ENCODE data around the gene CD300LB. TPM values are rescaled to one million over a fixed set of nuclear protein-coding genes. Genes with fewer than 3 reads are reported as not detected.
"Not testable (repeated sequence)": the region's sequence is repeated elsewhere in the genome, so short reads cannot be mapped to it uniquely, and the experiment has no call there.

The CD300LB gene
- total RNA-seq, 6 experiments from 2014 or later: not detected

DNA sequence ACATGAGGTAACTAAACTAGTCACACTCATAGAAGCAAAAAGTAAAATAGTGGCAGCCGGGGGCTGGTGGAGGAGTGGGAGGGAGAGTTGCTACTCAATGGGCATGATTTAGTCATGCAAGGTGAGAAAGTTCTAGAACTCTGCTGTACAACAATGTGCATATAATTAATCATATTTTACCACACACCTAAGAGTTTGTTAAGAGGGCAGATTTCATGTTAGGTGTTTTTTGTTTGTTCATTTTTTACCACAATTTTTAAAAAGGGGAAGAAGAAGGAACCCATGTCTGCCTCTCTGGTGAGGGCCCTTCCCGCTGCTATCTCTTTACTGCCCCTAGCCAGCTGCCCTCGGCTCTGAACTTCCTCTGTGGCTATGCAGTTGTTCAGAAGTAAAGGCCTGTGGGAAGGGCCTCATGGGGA is 11.2 kb downstream of the CD300LB start:
- H3K36me3 Mint-ChIP-seq (ENCODE audit: low read depth): peaks cover 5% of the 10 kb centered on the region; the same call in 1 of the 2 replicates
- TF ChIP-seq, protein P1, sequence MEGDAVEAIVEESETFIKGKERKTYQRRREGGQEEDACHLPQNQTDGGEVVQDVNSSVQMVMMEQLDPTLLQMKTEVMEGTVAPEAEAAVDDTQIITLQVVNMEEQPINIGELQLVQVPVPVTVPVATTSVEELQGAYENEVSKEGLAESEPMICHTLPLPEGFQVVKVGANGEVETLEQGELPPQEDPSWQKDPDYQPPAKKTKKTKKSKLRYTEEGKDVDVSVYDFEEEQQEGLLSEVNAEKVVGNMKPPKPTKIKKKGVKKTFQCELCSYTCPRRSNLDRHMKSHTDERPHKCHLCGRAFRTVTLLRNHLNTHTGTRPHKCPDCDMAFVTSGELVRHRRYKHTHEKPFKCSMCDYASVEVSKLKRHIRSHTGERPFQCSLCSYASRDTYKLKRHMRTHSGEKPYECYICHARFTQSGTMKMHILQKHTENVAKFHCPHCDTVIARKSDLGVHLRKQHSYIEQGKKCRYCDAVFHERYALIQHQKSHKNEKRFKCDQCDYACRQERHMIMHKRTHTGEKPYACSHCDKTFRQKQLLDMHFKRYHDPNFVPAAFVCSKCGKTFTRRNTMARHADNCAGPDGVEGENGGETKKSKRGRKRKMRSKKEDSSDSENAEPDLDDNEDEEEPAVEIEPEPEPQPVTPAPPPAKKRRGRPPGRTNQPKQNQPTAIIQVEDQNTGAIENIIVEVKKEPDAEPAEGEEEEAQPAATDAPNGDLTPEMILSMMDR (IDR thresholded peaks at IDR 0.05): no peak
- peaks cover 82% of the 10 kb centered on the region for H3K9me3 Mint-ChIP-seq
- H3K4me3 Mint-ChIP-seq: no peak overlapping the region
- no peaks in the 10 kb centered on the region for H3K4me1 Mint-ChIP-seq (ENCODE audit: low read depth)
- DNase-seq: no peak
- no peak overlapping the region for H3K27ac Mint-ChIP-seq
- H3K27me3 Mint-ChIP-seq (ENCODE audit: insufficient read depth): peaks cover 2% of the 10 kb centered on the region; the same call in 1 of the 2 replicates

DNA sequence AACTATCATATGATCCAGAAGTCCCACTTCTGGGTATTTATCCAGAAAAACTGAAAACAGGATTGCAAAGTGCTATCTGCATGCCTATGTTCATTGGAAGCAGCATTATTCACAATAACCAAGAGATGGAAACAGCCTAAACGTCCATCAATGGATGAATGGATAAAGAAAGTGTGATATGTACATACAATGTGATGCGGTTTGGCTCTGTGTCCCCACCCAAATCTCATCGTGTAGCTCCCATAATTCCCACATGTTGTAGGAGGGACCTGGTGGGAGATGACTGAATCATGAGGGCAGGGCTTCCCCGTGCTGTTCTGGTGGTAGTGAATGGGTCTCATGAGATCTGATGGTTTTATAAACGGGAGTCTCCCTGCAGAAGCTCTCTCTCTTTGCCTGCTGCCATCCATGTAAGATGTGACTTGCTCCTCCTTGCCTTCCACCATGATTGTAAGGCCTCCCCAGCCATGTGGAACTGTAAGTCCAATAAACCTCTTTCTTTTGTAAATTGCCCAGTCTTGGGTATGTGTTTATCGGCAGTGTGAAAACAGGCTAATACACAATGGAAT is 12.8 kb downstream of the CD300LB start:
- not testable (repeated sequence) for H3K4me1 Mint-ChIP-seq (ENCODE audit: low read depth); H3K27ac Mint-ChIP-seq; DNase-seq; H3K4me3 Mint-ChIP-seq
- Mint-ChIP-seq H3K9me3 (peaks cover 85% of the 10 kb centered on the region), H3K27me3 (ENCODE audit: insufficient read depth) (peaks cover 11% of the 10 kb centered on the region), H3K36me3 (ENCODE audit: low read depth) (peaks cover 18% of the 10 kb centered on the region)

DNA sequence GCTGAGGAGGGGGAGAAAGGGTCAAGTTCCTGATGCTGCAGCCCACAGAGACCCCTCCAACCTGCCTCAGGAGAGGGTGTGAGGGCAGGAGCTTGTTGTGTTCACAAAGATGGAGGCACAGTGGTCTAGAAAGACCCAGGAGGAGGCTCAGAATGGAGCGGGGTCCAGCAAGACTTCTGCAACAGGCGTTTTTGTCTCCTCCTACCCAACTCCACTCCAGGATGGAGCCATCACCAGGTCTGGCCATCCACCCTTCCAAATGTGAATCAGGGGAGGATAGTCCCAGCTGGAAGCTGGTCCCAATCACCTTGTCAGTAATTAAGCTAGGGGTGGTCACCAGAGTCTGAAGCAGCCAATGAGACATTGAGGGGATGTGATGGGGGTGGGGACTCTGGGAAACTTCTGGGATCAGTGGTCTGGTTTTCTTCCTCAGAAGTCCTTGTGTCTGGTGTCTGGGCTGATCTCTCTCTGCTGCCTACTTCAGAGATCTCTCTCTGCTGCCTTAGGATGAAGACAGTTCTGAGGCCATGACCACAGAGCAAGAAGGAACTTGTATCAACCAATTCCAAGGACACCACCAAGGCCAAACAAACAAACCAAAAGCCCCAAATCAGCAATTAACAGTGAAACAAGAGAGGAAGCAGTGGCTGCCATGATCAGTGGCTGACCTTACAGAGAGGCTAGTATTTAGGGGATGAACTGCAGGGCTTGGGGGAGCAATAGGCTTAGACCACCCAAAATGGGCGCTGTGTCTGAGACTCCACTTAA is 14.5 kb downstream of the CD300LB start:
- Mint-ChIP-seq H3K9me3 (peaks cover 88% of the 10 kb centered on the region), H3K27ac (no peak overlapping the region), H3K27me3 (ENCODE audit: insufficient read depth) (peaks cover 11% of the 10 kb centered on the region), H3K36me3 (ENCODE audit: low read depth) (peaks cover 18% of the 10 kb centered on the region), H3K4me1 (ENCODE audit: low read depth) (no peaks in the 10 kb centered on the region), H3K4me3 (no peak overlapping the region)
- TF ChIP-seq, protein P1 (IDR thresholded peaks at IDR 0.05): no peak
- DNase-seq: no peak

DNA sequence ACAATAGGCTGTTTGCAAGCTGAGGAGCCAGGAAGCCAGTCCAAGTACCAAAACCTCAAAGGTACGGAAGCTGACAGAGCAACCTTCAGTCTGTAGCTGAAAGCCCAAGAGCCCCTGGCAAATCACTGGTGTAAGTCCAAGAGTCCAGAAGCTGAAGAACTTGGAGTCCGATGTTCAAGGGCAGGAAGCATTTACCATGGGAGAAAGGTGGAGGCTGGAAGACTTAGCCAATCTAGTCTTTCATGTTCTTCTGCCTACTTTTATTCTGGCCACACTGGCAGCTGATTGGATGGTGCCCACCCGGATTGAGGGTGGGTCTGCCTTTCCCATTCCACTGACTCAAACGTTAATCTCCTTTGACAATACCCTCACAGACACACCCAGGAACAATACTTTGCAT is 15.3 kb downstream of the CD300LB start:
- no peak overlapping the region for H3K27ac Mint-ChIP-seq
- H3K4me1 Mint-ChIP-seq (ENCODE audit: low read depth): no peaks in the 10 kb centered on the region
- TF ChIP-seq, protein P1 (IDR thresholded peaks at IDR 0.05): no peak
- H3K27me3 Mint-ChIP-seq (ENCODE audit: insufficient read depth): peaks cover 11% of the 10 kb centered on the region
- H3K9me3 Mint-ChIP-seq: peaks cover 87% of the 10 kb centered on the region
- DNase-seq: no peak
- H3K36me3 Mint-ChIP-seq (ENCODE audit: low read depth): peaks cover 18% of the 10 kb centered on the region
- no peak overlapping the region for H3K4me3 Mint-ChIP-seq

- TF ChIP-seq, protein P1 (IDR thresholded peaks at IDR 0.05): no peak
- peak; percentile 15 for DNase-seq
Observed at GRCh38 chr17:74514632-74515334, 16.5 kb downstream of the CD300LB start.

More at GRCh38 chr17:74514632-74515334, 16.5 kb downstream of the CD300LB start:
- Mint-ChIP-seq H3K27ac (peak overlapping the region; percentile 70), H3K9me3 (peaks cover 76% of the 10 kb centered on the region), H3K4me3 (peak overlapping the region; percentile 4; the same call in 1 of the 2 replicates), H3K36me3 (ENCODE audit: low read depth) (peaks cover 18% of the 10 kb centered on the region), H3K27me3 (ENCODE audit: insufficient read depth) (peaks cover 11% of the 10 kb centered on the region), H3K4me1 (ENCODE audit: low read depth) (no peaks in the 10 kb centered on the region)

Data from HFFc6 (cell line).